HEK293T (cell line): ENCODE measurements around the gene SPRN.

ENCODE experiments used
- CTCF ChIA-PET: fragments of 350-600 bp; formaldehyde crosslinking; extraction: SDS; loops from one replicate; lab custom pipeline; 2021; ENCODE audit warnings: antibody characterized with exemption, inconsistent platforms; lab: Yijun Ruan, JAX
- POLR2A ChIA-PET: fragments of 350-600 bp; formaldehyde crosslinking; extraction: SDS; loops from one replicate; lab custom pipeline; 2020; ENCODE audit warnings: antibody characterized with exemption, inconsistent platforms; lab: Yijun Ruan, JAX
- DNase-seq: peaks from one replicate; pipeline ENCODE4 v3.0.0; 2012; ENCODE audit warnings: mixed read lengths; ENCODE audit errors: extremely low spot score
- ARNT ChIP-seq: fragments of 450-650 bp; IDR thresholded peaks from 2 replicates; pipeline ENCODE4 v1.6.1; 2017; ENCODE audit warnings: mild to moderate bottlenecking
- BHLHE40 ChIP-seq: fragments of 450-650 bp; IDR thresholded peaks from 2 replicates; pipeline ENCODE4 v1.6.1; 2016; ENCODE audit warnings: mild to moderate bottlenecking, moderate library complexity, borderline replicate concordance
- CTBP1 ChIP-seq: fragments of 450-650 bp; IDR thresholded peaks from 2 replicates; pipeline ENCODE4 v1.6.1; 2016; ENCODE audit warnings: borderline replicate concordance
- ELF4 ChIP-seq: fragments of 450-650 bp; IDR thresholded peaks from 2 replicates; pipeline ENCODE4 v1.6.1; 2017; ENCODE audit warnings: antibody characterized with exemption
- FOXA1 ChIP-seq: fragments of 450-650 bp; IDR thresholded peaks from 2 replicates; pipeline ENCODE4 v1.6.1; 2016; ENCODE audit warnings: mild to moderate bottlenecking
- FOXK2 ChIP-seq: fragments of 450-650 bp; IDR thresholded peaks from 2 replicates; pipeline ENCODE4 v1.6.1; 2016; ENCODE audit warnings: mild to moderate bottlenecking
- FOXM1 ChIP-seq: fragments of 450-650 bp; IDR thresholded peaks from 2 replicates; pipeline ENCODE4 v1.6.1; 2017; ENCODE audit warnings: mild to moderate bottlenecking, borderline replicate concordance
- HDGF ChIP-seq: fragments of 450-650 bp; IDR thresholded peaks from 2 replicates; pipeline ENCODE4 v1.6.1; 2017; ENCODE audit warnings: antibody characterized with exemption, borderline replicate concordance
- L3MBTL2 ChIP-seq: fragments of 450-650 bp; conservative IDR thresholded peaks from 2 replicates; pipeline ENCODE4 v1.6.1; 2016; ENCODE audit warnings: mild to moderate bottlenecking
- LEF1 ChIP-seq: fragments of 450-650 bp; IDR thresholded peaks from 2 replicates; pipeline ENCODE4 v1.6.1; 2017; ENCODE audit warnings: mild to moderate bottlenecking, borderline replicate concordance
- NFRKB ChIP-seq: fragments of 450-650 bp; IDR thresholded peaks from 2 replicates; pipeline ENCODE4 v1.6.1; 2016; ENCODE audit warnings: mild to moderate bottlenecking, moderate library complexity
- PKNOX1 ChIP-seq: fragments of 450-650 bp; IDR thresholded peaks from 2 replicates; pipeline ENCODE4 v1.6.1; 2016
- SP1 ChIP-seq: fragments of 450-650 bp; IDR thresholded peaks from 2 replicates; pipeline ENCODE4 v1.6.1; 2017
- SUZ12 ChIP-seq: fragments of 450-650 bp; IDR thresholded peaks from 2 replicates; pipeline ENCODE4 v1.6.1; 2016; ENCODE audit warnings: mild to moderate bottlenecking
- TARDBP ChIP-seq: fragments of 450-650 bp; IDR thresholded peaks from 2 replicates; pipeline ENCODE4 v1.6.1; 2016
- ZNF384 ChIP-seq: fragments of 450-650 bp; IDR thresholded peaks from 2 replicates; pipeline ENCODE4 v1.6.1; 2016

Gene SPRN

GRCh38 chr10:133452453-133452852 lies 28.0 kb upstream of the SPRN start:
- ChIA-PET CTCF (no interaction called here), POLR2A (no interaction called here)
- TF ChIP-seq FOXK2 (no peak), FOXM1 (no peak), PKNOX1 (no peak), L3MBTL2 (no peak), TARDBP (no peak), FOXA1 (no peak), CTBP1 (no peak), ZNF384 (no peak), ARNT (no peak), NFRKB (no peak), SP1 (no peak)
- DNase-seq: no peak

- CTCF ChIA-PET: no interaction called here
- no peak for TF ChIP-seq BHLHE40
- no peak for TF ChIP-seq NFRKB
- TF ChIP-seq PKNOX1: no peak
- TF ChIP-seq CTBP1: no peak
- TF ChIP-seq ZNF384: no peak
- no peak for TF ChIP-seq TARDBP
- no peak for TF ChIP-seq ELF4
- TF ChIP-seq FOXK2: no peak
- no peak for TF ChIP-seq LEF1
- TF ChIP-seq SP1: no peak
- no peak for TF ChIP-seq FOXM1
- no peak for TF ChIP-seq HDGF
- no peak for TF ChIP-seq SUZ12
- TF ChIP-seq ARNT: no peak
- no peak for TF ChIP-seq FOXA1
- no peak for TF ChIP-seq L3MBTL2
- DNase-seq: no peak
- POLR2A ChIA-PET: no interaction called here
These were observed 26.9 kb upstream of the SPRN start for GRCh38 chr10:133451346-133451745.

- TF ChIP-seq L3MBTL2: no peak
- TF ChIP-seq CTBP1: no peak
- no peak for TF ChIP-seq TARDBP
- TF ChIP-seq BHLHE40: no peak
- TF ChIP-seq SUZ12: no peak
- TF ChIP-seq LEF1: no peak
- TF ChIP-seq ARNT: no peak
- TF ChIP-seq PKNOX1: no peak
- TF ChIP-seq ELF4: no peak
- TF ChIP-seq HDGF: no peak
- no peak for TF ChIP-seq FOXA1
- no peak for TF ChIP-seq NFRKB
- no peak for TF ChIP-seq FOXK2
- no peak for TF ChIP-seq ZNF384
- no peak for TF ChIP-seq FOXM1
- no peak for TF ChIP-seq SP1
- ChIA-PET POLR2A (no interaction called here), CTCF (no interaction called here)
- no peak for DNase-seq
These were observed 23.7 kb upstream of the SPRN start for GRCh38 chr10:133448120-133448519.

- no peak for DNase-seq
- TF ChIP-seq FOXA1 (no peak), CTBP1 (no peak), BHLHE40 (no peak), FOXM1 (no peak), HDGF (no peak), SUZ12 (no peak), LEF1 (no peak), ARNT (no peak), TARDBP (no peak), NFRKB (no peak), PKNOX1 (no peak), FOXK2 (no peak), ZNF384 (no peak), L3MBTL2 (no peak), SP1 (no peak), ELF4 (no peak)
- CTCF ChIA-PET: no interaction called here
- POLR2A ChIA-PET: no interaction called here
These were observed 22.6 kb upstream of the SPRN start for GRCh38 chr10:133446979-133447378.

GRCh38 chr10:133445751-133446708 lies 21.6 kb upstream of the SPRN start:
- no peak for DNase-seq
- POLR2A ChIA-PET: no interaction called here
- CTCF ChIA-PET: no interaction called here

More at GRCh38 chr10:133445751-133446708, 21.6 kb upstream of the SPRN start:
- TF ChIP-seq FOXA1: no peak
- TF ChIP-seq HDGF: no peak
- no peak for TF ChIP-seq L3MBTL2
- TF ChIP-seq SP1: no peak
- TF ChIP-seq NFRKB: no peak
- no peak for TF ChIP-seq LEF1
- TF ChIP-seq TARDBP: no peak
- TF ChIP-seq BHLHE40: no peak
- no peak for TF ChIP-seq CTBP1
